HS-5 (cell line): Measurements from ENCODE around the gene TSPAN17.

Experiments
- DNase-seq: peaks from one replicate; pipeline ENCODE4 v3.0.0-alpha.2; 2012; ENCODE audit warnings: low read depth

Gene TSPAN17

GRCh38 chr5:176642675-176643490, 4.4 kb upstream of the TSPAN17 start:
- no peak for DNase-seq

DNA sequence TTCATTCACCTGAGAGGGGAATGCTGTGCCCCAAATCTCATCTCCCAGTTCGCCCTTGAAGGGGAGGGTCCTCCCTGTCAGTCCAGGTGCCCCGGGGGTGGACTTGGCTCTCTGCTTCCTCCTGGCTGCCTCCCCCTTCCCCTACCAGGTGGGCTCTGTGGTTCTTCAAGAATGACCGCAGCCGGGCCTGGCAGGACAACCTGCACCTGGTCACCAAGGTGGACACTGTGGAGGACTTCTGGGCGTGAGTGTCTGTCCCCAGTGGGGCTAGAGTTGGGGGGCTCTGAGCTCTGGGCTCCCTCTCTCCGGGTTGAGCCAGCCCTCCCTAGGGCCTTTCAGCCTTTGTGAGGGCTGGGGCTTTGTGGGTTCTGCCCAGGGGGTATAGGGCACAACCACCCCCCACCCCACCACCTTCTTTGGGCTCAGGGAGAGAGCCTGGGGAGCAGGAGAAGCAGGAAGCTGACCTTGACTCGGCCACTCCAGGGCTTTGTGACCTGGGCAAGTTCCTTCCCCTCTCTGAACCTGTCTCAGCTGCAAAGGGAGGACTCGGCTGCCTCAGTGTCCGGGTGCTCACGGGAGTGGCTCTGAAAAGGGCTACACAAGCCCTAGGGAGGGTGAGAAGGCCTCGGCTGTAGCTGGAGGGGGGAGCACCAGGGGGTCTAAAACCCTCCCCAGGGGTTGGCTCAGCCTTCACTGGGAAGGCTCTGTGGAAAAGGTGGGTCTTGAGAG, 3.6 kb upstream of the TSPAN17 start:
- no peak for DNase-seq

GRCh38 chr5:176644294-176644693, 3.0 kb upstream of the TSPAN17 start:
- DNase-seq: no peak

GRCh38 chr5:176644878-176645670, 2.2 kb upstream of the TSPAN17 start:
- DNase-seq: no peak

GRCh38 chr5:176646049-176646706, 1.1 kb upstream of the TSPAN17 start:
- no peak for DNase-seq

- no peak for DNase-seq
Measured at GRCh38 chr5:176646707-176647029, 616 bp upstream of the TSPAN17 start.

DNA sequence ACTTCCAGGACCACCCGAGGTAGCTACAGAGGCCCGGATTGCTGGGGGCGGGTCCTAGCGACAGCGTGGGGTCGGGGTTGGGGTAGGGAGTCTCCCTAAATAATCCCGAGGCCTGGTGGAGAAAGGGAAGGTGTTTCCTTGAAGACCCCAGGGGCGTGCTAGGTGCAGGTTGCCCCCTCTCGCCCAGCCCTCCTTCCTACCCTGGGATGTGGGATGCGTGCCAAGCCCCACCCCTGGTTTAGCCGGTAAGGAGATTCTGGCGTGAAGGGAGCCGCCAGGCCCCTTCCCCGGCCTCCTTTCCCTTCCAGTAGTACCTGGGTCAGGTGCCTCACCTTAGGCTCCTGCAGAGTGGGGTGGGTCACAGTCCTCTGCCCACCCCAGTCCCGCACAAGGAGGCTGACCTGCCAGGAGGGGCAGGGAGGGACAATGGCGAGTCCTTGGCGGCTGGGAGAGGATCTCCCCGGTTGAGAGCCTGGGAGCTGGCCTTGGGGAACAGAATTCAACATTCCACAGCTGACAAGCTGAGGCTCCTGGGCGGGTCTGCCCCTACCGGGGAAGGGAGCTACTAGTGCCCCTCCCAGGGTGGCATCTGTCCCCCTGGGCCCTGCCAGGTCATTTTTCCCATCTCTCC, 674 bp downstream of the TSPAN17 start:
- no peak for DNase-seq

DNA sequence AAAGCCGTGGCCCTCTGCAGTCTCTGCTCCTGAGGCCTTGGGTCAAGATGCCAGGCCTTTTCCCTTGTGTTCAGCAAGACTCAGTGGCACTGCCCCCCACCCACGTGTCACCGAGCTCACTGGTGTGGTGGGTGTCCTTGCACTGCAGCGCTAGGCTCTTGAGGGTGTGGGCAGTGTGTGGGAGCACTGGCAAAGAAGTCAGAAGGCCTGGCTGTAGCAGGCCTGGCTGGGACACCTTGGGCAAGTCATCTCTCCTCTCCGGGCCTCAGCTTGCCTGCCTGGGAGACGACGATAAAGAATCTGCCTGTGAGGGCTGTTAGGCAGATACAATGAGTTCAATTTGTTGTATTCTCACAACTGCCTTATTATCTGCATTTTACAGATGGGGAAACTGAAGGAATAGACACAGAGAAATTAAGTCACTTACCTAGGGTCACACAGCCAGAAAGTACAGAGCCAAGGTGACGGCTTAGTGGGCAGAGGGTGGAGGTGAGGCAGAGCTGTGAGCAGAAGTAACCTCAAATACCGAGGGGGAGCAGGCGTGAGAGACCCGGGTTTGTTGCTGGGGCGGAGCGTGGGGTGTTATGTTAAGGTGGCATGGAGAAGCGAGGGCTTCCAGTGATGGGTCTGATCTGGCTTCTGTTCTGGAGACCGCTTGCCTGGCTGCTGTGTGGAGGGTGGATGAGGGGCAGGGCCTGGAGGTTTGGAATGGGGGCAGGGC, 1.4 kb downstream of the TSPAN17 start:
- DNase-seq: no peak

DNA sequence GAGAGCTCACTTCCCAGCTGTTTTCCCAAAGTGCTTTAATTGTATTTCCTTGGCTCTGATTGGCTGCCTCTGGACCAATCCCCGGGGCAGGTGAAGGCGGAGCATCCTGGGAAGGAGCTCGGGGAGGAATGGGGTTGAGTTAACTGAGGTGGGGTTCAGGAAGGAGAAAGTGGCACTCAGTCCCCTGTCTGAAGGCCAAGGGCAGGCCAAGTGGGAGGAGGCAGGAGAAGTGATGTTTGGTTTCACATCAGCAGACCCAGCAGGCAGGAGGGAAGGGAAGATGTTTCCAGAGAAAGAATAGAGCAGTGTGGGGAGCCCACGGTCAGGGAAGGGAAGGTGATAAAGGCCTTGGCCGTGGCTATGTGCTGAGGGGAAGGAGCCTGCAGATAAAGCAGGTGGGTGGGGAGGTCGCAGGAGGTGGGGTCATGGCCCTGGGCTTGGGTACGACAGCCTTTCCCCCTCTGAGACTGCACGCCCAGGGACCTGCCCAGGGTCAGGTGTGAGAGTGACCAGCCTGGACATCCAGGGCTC, 3.1 kb downstream of the TSPAN17 start:
- no peak for DNase-seq

- no peak for DNase-seq
Measured at GRCh38 chr5:176651472-176651980, 4.2 kb downstream of the TSPAN17 start.

DNA sequence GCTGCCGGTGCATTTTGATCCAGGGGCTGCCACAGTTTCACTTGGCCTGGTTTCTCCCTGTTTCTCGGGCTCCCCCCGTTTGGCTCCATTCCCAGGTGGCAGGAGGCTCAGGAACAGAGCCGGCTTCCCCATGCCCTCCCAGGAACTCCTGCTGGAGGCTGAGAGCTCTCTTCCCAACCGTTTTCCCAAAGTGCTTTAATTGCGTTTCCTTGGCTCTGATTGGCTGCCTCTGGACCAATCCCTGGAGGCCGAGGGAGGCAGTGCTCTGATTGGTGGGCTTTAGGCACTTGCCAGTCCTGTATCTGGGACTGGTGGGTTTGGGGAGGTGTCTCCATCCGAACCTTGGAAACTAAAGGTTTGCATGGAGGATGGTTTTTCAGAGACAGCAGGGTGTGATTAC, 4.9 kb downstream of the TSPAN17 start:
- DNase-seq: no peak

- no peak for DNase-seq
Measured at GRCh38 chr5:176653401-176654385, 6.4 kb downstream of the TSPAN17 start.

- DNase-seq: no peak
Measured at GRCh38 chr5:176654856-176655255, 7.6 kb downstream of the TSPAN17 start.

DNA sequence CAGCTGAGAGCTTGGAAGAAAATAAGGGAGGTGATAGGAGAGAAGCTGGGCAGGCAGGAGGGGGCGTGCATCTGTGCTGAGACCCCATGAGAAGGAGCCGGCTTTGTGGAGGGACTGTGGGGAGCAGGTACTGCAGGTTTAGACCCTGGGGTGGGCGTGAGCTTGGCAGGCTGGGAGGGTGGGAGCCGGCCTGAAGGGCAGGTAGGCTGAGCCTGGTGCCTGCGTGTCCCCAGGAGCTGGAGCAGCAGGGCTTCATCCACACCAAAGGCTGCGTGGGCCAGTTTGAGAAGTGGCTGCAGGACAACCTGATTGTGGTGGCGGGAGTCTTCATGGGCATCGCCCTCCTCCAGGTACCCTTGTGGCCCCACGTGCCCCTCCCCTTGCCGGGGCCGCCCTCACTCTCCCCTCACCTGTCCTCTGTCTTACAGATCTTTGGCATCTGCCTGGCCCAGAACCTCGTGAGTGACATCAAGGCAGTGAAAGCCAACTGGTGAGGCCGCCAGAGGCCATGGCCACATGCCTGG, 9.2 kb downstream of the TSPAN17 start:
- DNase-seq: no peak

GRCh38 chr5:176658007-176658599, 10.8 kb downstream of the TSPAN17 start:
- no peak for DNase-seq

DNA sequence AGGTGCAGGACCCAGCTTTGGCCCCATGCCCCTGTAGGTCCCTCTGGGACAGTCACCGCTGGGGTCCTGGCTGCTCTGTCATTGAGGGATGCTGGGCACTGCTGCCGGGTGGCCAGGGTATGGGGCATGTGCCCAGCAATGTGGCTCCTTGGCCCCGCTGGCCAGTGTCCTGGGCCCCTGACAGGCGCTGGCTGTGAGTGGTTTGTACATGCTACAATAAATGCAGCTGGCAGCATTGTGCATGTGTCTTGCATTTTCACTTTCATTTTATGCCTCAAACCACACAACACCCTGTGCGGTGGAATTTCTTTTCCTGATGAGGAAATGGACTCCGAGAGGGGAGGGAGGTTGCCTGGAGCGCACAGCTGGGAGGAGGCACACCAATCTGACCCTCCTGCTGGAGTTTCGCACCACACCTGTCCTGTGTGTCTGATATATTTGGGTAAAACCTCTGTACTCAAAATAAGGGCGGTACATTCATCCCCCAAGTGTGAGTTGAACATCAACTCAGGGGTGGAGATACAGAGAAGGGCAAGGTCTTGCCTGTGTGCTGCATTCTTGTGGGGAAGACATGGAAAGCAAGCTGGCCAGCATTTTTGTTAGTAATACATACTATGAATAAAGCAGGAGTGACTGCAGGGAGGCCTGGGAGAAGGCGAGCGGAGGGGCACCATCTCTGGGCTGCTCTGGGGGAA, 11.7 kb downstream of the TSPAN17 start:
- DNase-seq: no peak

DNA sequence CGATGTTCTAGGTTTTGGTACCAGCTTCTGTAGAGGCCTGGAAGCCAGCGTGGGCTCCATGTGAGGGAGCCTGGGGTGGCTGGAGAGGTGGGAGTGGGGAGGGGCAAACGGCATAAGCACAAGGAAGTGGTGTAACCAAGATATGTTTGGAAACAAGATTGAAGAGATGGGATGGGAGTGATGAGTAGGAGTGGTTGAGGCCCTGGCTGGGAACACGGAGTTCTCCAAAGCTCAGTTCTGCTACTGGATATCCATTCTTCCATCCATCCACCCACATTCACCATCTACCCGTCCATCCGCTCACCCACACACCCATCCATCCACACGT, 12.2 kb downstream of the TSPAN17 start:
- DNase-seq: no peak

- DNase-seq: no peak
Measured at GRCh38 chr5:176659860-176660461, 12.7 kb downstream of the TSPAN17 start.
